AG09319 (cell line): Measurements from ENCODE around the gene MBP.

ENCODE experiments used
- DNase-seq: peaks from one replicate; pipeline ENCODE4 v3.0.0-alpha.2; 2010; ENCODE audit warnings: low read depth; ENCODE audit errors: extremely low read depth
- TF ChIP-seq, protein P1 (sequence below): IDR thresholded peaks from 2 replicates; pipeline ENCODE4 v1.5.1; 2011; ENCODE audit warnings: low read depth, mild to moderate bottlenecking, inconsistent platforms, low read length, moderate library complexity

MBP gene

DNA sequence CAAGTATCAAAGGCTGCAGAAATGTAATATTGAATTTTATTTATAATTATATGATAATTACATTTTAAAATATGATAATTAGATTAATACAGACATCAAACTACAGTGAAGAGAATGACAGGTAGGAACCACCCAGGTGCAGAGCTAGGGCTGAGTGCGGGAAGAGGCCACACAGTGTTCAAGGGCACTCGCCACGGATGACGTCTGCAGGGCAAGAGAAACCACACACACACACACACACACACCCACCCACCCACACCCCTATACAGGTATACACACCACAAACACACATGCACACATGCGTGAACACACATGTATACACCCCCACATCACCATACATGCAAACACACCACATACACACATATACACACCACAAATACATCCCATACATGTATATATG, 41.2 kb downstream of the MBP start:
- TF ChIP-seq, protein P1, sequence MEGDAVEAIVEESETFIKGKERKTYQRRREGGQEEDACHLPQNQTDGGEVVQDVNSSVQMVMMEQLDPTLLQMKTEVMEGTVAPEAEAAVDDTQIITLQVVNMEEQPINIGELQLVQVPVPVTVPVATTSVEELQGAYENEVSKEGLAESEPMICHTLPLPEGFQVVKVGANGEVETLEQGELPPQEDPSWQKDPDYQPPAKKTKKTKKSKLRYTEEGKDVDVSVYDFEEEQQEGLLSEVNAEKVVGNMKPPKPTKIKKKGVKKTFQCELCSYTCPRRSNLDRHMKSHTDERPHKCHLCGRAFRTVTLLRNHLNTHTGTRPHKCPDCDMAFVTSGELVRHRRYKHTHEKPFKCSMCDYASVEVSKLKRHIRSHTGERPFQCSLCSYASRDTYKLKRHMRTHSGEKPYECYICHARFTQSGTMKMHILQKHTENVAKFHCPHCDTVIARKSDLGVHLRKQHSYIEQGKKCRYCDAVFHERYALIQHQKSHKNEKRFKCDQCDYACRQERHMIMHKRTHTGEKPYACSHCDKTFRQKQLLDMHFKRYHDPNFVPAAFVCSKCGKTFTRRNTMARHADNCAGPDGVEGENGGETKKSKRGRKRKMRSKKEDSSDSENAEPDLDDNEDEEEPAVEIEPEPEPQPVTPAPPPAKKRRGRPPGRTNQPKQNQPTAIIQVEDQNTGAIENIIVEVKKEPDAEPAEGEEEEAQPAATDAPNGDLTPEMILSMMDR, result no peak
- DNase-seq, result no peak

DNA sequence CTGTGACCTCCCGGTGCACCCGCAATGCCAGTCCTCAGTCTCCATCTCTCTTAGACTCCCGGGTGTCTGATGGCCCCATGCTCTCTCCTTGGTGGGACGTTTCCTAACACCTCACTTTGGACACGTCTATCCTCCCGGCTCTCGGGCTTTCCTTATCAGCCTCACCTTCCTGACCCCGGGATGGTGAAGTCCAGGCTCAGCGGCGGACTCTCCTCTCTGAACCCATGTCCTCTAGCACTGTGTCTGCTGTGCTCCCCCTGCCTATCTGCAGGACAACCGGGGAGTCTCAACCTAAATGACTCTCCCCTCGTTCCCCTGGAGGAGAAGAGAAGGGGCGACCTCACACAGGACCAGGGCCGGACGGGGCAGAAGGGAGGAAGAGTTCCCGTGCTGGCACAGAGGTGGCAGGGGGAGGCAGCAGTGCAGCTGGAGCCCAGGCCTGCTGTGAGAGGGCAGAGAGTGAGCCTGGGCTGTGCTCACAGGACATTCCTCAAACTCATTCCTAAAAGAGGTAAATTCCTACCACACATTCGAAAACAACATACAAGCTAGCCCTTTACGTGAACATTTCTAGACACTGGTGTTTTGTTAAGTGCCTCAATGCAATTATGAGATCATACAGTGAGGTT, 41.9 kb downstream of the MBP start:
- no peak for DNase-seq
- TF ChIP-seq, protein P1, result no peak

DNA sequence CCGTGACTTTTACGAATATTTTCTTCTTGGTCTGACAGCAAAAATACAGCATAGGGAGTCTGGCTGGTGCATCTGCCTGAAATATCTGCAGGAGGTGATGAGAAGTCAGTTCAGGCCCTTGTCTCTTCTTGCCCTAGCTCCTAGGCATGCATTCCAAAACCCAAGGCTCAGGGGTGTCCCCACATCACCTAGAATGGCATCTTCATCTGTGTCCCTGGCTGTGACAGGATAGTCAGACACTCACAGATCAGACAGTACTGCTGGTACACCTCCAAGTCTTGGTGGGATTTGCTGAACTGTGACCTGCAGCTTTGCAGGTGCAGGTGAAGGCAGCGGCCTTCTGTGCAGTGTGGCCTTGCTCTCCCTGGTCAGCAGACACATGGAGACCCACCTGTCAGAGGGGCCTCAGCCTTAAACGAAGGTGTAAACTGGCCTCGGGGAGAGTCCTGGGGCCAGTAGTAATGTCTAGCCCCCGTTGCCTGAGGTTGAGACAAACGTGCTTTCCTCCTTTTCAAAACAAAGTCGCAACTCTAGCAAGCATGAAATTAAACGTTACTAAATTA, 42.8 kb downstream of the MBP start:
- TF ChIP-seq, protein P1, result no peak
- DNase-seq, result no peak

DNA sequence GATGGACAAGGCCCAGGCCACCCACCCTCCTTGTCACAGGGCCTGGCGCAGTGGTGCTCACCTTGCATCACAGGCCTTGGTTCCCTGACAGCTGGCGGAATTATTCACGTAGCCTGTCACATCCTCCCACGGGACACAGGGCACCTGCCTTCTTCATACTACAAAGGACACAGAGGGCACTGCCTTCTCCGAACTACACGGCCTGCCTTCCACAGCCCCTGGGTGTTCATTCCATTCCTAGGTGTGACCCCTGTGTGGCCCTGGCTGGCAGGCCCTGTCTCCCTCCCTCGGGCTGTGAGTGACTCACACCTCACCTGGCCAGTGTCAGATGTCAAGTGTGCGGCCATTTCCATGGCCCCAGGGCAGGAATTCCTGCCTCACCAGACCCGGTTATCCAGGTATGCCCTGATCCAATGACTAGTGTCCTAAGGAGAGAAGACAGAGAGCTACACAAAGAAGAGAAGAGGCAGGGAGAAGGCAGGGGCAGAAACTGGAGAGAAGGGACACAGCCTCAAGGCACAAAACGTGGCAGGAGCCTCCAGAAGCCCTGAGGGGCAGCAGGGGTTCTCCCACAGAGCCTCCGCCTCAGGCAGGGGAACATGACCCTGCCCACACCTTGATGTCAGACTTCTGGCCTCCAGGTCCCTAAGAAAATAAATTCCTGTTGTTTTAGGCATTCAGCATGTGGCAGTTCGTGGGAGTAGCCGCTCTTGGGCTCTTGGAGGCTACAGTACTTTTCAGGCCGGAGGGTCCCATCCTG, 43.4 kb downstream of the MBP start:
- TF ChIP-seq, protein P1, result no peak
- DNase-seq, result no peak

DNA sequence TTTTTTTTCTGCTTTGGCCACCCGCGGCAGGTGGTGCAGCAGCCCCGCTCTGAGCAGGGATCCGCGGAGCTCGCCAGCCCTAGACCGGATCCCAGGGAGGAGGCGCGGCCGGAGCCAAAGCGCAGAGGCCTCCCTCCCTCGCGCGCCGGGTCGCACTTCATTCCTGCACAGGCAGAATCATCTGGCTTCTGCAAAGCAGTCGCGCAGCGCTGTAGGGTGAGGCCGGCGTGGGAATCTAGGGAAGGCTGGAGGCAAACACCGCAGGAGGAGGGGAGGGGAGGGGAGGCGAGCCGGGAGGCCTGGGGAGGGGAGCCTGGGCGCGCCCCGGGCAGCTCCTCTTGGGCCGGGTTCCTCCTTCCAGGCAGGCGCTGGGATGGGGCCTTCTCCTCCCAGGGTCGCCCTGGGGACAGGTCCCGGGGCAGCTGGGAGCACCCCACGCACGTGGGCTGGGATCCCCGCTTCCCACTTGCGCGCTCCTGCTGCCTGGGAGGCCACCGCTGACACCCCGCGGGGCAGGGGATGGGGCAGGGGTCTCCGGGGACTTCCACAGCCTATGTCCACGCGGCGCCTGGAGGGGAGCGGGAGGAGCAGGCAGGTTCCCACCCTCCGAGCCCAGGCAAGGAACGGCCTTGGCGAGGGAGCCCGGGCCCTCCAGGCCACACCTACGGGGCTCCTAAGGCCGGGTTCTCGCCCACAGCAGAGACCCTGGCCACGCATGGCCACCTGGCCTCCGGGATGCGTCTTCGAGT, 45.0 kb downstream of the MBP start:
- DNase-seq, result no peak
- TF ChIP-seq, protein P1, result no peak

DNA sequence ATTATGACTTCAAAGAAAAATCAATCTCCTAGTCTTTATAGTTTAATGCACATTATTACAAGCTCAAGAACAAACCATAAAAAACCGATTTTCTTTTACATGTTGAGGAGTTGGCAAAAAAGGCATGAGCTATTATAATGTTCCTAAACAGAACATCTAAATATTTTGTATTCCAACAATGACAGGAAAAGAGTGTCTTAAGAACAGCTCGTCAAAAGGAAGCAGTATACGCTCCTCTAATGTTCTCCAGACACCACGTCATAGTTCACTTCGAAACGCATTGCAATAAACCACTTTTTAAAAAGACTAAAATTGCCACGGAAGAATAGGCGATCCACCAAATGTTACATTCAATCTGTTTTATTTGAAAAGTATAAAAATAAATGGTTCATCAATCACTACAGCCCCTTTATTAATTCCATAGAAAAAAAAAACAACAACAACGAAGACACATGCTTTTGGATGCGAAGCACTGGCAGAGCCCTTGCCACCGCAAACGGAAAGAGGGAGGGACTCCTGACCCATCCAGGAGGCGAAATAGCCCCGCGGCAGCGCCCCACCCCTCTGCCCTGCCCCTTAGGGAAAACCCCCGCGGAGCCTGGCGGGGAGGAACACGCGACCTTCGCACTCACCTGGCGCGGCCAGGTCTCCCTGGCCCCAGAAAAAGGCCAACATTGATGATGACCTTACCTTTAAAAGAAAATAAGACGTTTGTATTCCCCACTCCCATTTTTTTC, 45.8 kb downstream of the MBP start:
- TF ChIP-seq, protein P1, result no peak
- no peak for DNase-seq
